GM19099 (cell line): Measurements from ENCODE around the gene APRT.

Experiments
- POLR2A ChIP-seq: IDR thresholded peaks from 3 replicates; pipeline ENCODE4 v1.6.1; 2011; ENCODE audit warnings: low read depth; ENCODE audit not compliant: insufficient read length; ENCODE audit errors: extremely low read depth

APRT gene

DNA sequence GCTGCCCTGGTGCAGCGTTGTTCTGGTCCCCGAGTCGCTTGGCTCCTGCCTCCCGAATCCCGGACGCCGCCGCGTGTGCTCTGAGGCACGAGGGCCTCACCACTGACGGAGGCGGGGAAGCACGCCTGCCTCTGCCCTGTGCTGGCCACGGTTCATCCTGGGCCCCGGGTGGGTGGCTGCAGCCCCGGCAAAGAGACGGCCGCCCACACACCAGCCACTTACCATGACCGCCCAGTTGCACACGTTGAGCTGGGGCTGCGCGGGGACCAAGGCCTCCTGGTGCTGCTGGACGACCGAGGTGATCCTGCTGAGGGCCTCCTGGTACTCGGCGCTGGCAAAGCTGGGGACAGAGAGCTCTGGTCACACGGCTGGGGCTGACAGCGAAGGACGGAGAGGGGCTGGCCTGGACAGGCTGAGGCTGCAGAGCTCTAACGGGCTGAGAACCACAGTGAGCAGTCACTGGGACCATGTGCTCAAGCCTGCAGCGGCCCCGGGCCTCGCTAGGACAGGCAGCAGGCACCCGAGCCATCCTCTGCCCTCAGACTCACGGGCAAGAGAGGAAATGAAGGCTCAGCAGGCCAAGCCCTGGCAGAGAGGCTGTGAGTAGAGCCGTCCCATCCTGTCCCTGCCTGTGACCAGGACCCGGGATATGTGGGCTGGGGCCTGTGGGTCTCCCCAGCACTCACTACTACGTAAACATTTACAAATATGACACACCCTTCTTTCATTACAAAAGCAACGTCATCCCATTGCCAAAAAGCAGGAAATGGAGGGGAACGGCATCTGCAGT lies 6.3 kb upstream of the APRT start:
- TF ChIP-seq POLR2A, result no peak

DNA sequence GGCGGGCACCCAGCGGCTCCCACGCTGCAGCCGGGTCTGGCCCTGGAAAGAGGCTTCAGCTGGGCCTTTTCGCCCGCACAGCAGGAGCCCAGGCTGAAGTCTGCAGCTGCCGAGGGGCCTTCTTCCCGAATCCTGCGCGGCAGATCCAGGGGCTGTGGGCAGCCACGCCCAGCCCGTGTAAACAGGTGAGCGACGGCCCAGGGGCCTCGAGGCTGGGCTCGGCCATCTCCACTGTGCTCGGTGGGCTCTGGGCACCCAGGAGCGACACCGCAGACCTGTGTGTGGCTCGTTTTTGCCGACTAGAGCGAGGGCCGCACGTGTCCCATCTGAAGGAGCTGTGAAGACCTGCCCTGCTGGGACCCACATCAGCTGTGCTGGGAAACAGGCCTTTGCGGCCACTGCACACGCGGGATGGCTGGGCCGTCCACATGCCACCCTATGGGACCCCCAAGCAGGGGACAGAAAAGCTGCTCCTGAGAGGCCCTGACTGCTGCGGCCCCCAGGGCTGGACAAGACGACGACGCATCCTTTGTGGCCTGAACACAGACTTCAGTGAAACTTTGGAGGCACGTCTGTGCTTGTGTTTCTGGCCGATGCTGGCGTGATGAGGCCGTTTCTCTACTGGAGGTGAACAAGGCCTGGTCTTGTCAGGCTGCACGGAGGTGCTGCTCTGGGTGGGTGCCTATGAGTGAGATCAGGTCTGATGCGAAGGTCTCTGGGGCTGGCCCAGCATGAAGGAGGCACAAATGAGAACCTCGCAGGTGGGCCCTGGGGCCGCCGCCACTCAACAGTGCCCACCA lies 5.2 kb upstream of the APRT start:
- no peak for TF ChIP-seq POLR2A

DNA sequence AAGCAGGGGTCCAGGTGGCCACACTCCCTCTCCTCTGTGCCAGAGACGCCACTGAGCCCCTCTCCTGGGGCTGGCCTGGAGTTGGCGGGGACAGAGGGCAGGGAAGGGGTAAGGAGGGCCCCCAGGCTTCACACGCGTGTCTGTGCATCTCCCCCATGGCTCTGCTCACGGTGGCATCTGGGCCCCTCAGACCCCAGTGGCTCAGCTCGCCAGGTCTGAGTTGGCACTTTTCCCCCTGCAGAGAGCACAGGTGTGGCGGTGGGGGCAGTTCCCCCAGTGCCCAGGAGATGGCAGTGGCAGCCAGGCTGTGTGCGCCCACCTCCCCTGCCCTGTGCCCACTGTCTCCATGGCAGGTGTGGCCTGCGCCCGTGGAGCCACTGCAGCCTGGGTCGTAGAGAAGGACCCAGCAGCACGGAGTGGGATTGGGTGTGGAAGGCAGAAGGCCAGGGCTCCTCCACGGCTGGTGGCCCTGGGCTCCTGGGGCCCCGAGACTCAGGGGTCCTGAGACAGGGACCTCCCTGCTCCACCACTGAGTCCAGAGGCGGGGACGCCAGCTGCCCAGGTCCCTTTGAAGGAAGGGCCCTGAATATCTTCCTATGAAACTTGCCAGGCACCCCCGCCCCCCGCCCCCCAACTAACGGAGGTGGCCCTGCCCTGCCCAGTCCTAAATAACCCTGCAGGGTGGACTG lies 4.3 kb upstream of the APRT start:
- no peak for TF ChIP-seq POLR2A

DNA sequence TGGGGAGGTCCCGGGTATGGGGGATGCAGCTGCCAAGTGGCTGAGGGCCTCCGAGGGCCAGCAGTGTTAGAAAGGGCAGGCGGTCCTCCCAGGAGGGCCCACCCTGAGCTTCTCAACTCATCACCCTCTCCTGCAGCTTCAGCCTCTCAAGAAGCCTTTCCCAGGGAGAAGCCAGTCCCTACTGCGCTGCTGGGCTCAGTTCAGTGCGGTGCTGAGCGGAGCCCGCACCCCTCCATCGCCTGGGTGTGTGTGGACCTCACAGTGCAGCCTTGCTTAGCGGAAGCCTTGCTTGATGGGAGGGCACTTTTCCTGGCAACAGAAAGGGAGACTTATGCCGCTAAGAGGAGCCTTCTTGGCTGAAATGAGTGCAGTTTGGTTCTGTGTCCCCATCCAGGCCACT lies 3.5 kb upstream of the APRT start:
- TF ChIP-seq POLR2A, result no peak

DNA sequence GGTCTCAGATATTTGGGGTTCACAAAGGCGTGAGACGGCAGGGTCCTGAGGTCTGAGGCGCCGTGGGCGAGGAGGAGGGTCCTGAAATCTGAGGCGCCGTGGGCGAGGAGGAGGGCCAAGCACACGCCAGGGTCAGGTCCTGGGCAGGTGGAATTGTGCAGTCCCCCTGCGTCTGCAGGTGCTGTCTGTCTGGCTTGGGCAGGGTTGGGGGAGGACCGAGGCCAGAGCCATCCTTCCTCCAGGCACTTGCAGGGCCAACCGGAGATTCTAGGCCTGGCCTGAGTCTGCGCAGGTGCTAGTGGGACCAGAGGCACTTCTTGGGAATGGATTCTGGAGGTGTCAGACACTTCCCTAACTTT lies 2.4 kb upstream of the APRT start:
- TF ChIP-seq POLR2A, result no peak

DNA sequence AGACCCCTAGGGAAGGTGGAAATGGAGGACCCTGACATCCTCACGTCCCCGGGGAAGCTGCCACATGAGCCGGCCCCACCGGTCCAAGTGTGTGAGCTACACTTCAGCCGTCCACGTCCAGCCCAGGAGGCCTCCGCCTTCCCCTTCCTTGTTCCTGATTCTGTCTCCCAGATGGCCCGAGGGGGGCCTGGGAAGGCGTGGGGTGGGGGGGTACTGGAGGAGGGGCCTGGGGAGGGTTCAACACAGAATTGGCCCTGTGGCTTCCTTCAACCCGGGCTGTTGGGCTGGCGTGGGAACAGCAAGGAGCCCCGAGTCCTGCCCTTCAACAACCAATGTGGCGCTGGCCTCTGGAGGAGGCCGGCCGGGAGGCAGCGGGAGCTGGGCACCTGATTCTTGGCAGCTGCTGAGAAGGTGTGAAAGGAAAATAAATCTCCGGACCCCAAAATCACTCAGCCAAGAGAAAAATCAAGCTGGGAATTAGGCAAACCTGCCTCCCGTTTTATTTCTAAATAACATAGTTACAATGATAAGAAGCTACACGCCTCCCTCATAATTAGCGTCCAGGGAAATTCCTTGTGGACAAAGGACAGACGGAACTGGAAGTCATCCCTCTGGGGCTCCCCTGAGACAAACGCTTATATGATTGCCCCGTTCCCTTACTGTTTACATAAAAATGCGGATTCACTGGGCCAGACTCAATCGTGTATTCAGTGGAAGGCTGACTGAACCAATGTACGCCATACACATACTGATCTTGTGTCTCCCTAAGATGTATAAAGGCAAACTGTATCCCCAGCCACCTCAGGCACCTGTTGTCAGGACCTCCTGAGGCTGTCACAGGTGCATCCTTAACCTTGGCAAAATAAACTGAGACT lies 1.8 kb upstream of the APRT start:
- no peak for TF ChIP-seq POLR2A

DNA sequence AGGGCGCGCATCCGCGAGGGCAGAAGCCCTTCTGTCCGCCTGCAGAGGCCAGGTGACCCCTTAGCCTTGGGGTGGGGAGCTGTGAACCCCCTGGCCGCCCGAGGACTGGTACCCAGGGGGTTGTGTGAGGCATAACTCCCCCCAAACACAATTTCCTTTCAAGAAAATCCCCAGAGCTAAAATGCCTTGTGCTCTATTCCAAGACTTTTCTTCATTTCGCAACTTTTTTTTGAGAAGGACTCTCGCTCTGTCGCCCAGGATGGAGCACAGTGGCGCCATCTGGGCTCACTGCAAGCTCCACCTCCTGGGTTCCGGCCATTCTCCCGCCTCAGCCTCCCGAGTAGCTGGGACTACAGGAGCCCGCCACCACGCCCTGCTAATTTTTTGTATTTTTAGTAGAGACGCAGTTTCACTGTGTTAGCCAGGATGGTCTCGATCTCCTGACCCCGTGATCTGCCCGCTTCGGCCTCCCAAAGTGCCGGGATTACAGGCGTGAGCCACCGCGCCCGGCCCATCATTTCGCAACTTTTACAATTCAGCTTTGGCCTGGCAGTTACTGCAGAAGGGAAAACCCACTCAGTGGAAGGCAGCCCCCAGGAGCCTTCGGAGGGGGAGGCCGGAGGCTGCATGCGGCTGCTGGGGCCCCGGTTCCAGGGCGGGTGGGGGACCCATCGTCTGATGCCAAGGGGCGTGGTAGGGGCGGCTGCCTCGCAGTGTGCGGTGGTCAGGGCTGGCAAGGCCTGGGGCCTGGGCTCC lies 963 bp upstream of the APRT start:
- no peak for TF ChIP-seq POLR2A

DNA sequence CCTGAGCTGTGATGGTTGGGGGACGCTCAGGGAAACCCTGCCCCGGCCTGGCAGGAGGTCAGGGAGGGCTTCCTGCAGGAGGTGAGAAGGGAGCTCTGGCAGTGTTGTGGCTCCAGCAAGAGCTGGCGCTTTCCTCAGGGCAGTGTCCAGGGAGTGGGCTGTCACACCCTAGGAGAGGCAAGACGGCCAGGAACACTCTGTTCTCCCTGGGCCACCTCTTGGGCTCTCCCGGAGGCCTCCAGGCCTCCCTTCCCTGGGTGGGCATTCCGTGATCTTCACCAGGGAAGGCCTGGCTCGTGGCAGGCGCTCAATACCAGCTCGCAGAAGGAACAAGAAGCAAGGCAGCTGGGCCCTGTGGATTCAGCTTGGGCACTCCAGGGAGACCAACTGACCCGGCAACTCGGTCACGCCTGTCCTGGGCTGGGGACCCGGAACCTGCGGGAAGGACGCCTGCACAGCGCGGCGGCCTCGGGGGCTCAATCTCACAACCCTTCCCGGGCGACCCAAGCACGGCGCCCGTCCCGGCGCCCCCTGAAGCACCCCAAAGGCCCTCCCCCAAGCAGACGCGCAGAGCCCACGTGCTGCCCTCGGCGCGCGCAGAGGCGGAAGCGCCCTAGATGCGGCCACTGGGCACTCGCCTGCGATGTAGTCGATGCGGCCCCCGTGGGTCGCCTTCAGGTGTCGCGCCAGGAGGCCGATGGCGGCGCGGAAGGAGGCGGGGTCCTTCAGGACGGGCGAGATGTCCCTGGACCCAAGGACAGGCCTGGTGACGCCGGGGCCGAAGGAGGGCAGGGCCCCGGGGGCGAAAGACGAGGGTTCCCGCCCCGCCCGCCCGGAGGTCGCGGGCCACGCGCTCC lies 588 bp downstream of the APRT start:
- peak; percentile 79 for TF ChIP-seq POLR2A

DNA sequence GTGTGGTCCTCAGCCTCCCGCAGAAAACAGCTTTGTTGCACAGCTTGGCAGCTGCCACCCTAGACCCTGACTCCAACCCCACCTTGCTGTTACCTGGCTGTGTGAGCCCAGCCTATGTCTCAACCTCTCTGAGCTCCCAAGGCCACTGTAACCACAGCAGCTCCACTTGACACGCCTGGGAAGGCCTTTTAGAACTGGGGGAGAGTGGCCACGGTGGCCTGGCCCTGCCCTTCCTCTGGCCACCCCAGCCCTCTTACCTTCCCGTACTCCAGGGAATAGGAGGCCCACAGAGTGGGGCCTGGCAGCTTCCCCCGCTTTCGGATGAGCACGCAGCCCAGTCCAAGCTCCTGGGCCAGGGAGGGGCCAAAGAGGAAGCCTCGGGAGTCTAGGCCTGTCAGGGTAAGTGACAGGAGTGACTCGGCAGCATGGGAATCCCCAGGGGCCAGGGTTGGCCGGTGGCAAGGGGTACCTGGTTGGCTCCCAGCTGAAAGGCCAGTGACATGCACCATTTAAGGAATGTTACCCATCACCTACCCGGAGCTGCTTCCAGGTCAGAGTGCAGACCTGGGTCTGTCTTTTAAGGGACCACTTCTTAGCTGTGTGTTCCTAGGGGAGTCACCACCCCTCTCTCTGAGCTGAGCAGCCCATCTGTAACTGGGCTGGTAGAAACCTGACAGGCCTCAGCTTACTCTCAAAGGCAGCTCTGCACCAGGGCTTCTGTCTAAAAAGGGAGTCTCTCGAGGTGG lies 1.4 kb downstream of the APRT start:
- TF ChIP-seq POLR2A, result peak; percentile 6

DNA sequence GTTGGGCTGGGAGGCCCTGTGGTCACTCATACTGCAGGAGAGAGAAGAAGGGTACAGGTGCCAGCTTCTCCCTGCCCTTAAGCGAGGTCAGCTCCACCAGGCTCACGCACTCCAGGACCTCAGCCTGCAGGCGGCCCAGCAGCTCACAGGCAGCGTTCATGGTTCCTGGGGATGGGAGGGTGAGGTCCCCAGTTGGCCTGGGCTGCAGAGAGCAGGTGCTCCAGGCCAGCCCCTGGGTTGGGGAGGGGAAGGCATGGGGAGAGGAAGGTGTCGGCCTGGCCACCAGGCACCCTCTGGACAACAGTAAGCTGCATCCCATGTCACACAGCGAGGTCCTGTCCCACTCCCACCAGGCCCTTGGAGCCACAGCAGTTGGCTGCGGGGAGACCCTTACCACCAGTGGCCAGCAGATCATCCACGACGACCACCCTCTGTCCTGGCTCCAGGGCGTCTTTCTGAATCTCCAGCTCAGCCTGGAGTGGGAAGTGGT lies 2.0 kb downstream of the APRT start:
- TF ChIP-seq POLR2A, result peak; percentile 41

DNA sequence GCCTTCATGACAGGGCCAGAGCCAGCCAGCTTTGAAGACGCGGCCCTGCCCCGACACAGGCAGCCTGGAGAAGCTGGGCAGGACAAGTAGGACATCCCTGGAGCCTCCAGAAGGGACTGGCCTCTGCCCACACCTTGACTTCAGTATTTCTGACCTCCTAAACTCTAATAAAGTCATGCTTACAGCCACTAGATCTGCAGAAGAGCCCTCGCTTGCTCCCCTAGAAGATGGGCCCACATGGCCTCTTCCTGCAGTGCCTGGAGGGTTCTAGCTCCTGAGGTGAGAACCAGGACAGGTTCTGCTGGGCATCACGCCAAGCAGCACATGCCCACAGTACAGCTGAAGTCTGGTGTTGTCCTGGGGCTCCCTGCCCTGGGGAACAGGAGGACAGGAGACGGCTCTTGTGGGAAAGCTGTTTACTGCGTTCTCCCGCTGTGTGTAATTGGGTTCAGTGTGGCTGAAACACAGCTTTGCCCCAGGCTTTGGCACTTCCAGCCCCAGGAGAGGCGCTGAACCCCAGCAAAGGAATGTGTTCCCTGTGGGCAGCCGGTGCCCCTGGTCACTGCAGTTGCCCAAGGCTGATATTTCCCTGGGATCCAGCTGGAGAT lies 2.6 kb downstream of the APRT start:
- TF ChIP-seq POLR2A, result no peak
